Measurements from ENCODE around the gene ARAF.
"Not testable (repeated sequence)": the region's sequence is repeated elsewhere in the genome, so short reads cannot be mapped to it uniquely, and the experiment has no call there.

The ARAF gene

DNA sequence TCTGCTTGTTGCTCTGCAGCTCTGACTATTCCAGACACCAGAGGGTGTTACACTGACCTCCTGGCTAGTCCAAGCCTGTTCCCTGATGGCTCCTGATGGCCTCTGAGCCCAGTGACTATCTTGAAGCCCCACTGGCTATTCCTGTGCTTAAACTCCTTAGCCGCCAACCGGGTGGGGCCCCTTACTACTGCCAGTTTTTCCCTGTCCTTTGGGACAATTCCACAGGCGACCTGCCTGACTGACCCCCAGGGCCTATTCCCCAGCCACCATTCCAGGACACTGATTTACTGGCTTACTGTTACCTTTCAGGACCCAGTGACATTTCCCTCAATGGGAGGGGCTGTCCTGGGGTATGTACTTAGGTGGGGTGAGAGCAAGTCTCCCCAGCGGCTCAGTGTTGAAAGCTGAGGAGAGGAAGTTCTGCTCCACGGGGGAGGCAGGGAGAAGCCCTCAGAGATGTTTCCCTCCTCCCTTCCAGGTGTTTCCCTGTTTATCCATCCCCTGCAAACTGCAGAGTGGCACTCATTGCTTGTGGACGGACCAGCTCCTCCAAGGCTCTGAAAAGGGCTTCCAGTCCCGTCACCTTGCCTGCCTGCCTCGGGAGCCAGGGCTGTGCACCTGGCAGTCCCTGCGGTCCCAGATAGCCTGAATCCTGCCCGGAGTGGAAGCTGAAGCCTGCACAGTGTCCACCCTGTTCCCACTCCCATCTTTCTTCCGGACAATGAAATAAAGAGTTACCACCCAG lies 25.2 kb downstream of the ARAF start:
- DNase-seq (ENCODE audit: low read depth), result no peak

- DNase-seq (ENCODE audit: low read depth), result no peak
These were observed 26.3 kb downstream of the ARAF start for GRCh38 chrX:47587091-47587891.

DNA sequence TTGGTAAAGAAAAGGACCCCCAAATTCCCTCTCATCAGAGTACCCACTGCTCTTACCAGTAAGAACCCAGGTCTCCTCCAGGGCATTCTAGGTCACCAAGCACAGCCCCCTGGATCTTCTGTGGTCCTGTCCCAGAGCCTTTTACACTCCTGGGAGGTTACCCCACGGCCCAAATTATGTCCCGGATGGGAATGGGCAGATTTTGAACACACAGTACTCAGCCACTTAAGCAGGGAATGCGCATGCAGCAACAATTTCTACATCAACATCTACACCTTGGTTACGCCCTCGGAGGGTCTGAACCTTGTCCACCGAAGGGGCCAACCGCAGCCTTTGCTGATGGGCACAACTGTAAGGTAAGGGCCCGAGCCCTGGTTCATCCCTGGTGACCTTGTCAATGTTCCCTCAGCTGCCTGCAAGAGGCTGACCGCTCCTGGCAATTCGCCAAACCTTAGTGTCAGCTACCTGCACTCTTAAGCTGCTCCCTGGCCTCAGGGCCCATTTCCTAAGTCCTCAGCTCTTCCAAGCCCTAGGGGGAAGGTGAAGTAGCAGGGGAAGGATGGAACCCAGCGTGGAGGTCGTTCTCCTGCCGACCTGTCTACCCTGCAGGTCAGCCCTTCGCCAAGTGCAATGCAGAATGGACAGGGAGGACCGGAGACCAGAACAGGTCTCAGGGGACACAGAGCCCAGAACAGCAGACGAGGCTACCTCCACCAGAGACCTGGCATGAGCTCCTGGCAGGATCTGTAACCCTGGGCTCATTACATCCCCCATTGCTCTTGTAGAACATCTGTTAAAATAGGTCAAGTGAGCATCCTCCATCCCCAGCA lies 27.1 kb downstream of the ARAF start:
- DNase-seq (ENCODE audit: low read depth), result no peak

GRCh38 chrX:47590984-47591383 lies 30.0 kb downstream of the ARAF start:
- no peak for DNase-seq (ENCODE audit: low read depth)

DNA sequence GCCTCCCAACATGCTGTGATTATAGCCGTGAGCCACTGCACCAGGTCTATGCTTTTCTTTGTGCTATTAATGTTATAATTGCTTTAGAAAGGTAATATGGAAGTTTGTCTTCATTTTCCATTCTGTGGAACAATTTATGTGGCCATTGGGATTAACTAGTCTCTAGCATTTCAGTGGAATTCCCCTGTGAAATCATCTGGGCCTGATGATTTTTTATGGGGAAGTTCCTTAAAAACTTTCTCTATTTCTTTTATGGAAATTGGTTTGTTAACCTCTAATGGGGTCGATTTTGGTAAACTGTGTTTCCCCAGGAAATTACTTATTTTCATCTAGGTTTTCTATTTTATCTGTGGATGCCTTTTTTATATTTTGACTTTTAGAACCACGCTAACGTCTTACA lies 32.5 kb downstream of the ARAF start:
- DNase-seq (ENCODE audit: low read depth), result no peak

DNA sequence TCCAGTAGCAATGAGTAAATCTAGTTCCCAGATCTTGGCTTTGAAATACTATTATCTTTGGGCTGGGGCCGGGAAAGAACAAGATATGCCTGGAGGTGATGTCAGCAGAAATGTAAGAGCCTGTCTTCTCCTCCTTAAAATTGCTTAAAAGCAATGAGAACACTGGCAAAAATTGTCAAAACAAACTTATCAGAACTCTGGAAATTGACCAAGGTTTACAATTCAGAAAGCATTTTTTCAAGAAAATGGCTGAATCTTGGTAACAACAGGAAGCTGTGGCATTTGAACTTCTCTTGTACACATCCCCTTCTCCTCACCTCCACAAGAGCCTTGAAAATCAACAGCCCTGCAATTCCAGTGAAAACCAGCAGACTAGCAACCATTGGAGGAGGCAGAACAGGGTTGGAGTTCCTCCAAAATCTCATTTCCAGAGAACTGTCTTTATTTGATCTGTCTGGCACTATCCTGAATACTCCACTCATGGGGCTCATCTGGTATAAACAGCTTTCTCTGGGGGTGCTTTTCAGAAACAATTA lies 34.8 kb downstream of the ARAF start:
- no peak for DNase-seq (ENCODE audit: low read depth)

DNA sequence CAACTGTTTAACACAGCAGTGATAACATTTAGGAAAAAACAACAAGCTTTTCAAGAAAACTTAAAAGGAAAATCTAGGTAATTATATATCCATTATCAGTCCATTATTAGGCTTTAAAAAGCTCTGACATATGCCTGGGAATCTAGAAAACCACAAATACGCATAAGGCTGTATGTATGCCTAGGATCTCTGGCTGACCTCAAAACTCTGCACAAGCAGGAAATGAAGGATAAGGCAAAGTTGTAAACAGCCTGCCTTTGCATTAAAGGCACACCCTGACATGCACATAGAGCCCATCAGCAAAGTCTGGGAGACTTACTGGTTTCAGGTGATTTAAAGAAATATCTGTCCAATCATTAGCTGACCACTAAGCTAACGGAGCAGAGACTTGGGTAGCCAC lies 35.3 kb downstream of the ARAF start:
- no peak for DNase-seq (ENCODE audit: low read depth)

DNA sequence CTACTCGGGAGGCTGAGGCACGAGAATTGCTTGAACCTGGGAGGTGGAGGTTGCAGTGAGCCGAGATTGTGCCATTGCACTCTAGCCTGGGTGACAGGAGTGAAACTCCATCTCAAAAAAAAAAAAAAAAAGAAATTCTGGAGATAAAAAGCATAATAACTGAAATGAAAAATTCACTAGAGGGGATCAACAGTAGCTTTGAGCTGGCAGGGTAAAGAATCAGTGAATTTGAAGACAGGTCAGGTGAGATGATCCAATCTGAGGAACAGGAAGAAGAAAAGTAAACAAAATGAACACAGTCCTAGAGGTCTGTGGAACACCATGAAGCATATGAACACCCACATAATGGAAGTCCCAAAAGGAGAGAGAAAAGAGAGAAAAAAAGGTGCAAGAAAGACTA lies 36.2 kb downstream of the ARAF start:
- no peak for DNase-seq (ENCODE audit: low read depth)

DNA sequence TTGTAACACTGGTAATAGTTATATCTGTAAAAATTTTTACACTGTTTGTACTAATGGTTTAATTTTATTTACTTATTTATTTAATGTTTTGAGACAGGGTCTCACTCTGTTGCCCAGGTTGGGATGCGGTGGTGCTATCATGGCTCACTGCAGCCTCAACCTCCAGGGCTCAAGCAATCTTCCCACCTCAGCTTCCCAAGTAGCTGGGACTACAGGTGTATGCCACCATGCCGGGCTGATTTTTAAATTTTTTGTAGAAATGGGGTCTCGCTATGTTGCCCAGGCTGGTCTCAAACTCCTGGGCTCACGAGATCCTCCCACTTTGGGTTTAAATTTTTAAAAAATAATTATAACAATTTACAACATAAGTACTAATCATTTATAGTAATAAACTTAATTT lies 42.1 kb downstream of the ARAF start:
- DNase-seq (ENCODE audit: low read depth), result not testable (repeated sequence)

GRCh38 chrX:47605024-47605423 lies 44.0 kb downstream of the ARAF start:
- no peak for DNase-seq (ENCODE audit: low read depth)

DNA sequence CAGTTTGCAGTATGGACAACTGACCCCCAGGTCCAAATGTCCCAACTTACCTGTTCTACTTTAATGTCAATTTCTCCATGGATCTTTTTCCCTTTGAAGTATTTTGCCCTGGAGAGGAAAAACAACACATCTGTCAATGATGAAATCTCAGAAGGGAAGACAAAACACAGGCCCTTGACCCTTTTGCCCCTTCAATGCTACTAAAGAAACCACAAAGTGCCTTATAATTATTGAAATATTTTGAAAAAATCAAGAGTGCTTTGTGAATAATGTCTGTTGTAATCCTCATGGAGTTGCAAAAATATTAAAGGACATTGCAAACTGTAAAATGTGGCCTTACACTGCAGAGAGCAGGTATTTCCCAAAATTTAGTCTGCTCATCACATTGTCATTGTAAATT lies 46.1 kb downstream of the ARAF start:
- DNase-seq (ENCODE audit: low read depth), result no peak

DNA sequence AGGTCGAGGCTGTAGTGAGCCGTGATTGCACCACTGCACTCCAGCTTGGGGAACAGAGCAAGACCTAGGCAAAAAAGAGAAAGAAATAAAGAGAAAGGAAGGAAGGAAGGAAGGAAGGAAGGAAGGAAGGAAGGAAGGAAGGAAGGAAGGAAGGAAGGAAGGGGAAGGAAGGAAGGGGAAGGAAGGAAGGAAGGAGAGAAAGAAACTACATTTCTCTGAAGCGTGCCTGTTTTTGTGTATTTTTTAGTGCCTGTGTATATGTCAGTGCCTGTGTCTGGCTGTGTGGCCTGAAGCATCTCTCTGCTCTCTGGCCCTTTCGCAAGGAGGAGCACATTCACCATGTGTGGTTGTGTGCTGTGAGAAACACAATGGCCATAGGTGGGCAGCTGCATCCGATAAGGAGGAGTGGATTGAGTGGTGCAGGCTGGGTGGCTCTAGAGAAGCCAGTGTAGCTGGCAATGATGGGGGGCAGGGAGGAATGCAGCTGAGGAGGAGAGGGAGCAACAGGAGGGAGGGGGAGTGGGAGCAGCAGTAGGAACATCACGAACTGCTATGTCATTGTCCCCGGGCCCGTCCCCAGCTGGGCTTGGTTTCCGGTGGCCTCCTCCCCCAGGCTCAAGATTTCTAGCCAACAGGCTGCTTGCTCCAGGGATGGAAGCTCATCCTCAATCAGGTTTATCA lies 47.3 kb downstream of the ARAF start:
- no peak for DNase-seq (ENCODE audit: low read depth)

GRCh38 chrX:47610511-47610910 lies 49.5 kb downstream of the ARAF start:
- no peak for DNase-seq (ENCODE audit: low read depth)

GRCh38 chrX:47611489-47611888 lies 50.5 kb downstream of the ARAF start:
- DNase-seq (ENCODE audit: low read depth), result no peak

- DNase-seq (ENCODE audit: low read depth), result no peak
These were observed 50.9 kb downstream of the ARAF start for GRCh38 chrX:47611926-47612325.

GRCh38 chrX:47612418-47612817 lies 51.4 kb downstream of the ARAF start:
- no peak for DNase-seq (ENCODE audit: low read depth)

DNA sequence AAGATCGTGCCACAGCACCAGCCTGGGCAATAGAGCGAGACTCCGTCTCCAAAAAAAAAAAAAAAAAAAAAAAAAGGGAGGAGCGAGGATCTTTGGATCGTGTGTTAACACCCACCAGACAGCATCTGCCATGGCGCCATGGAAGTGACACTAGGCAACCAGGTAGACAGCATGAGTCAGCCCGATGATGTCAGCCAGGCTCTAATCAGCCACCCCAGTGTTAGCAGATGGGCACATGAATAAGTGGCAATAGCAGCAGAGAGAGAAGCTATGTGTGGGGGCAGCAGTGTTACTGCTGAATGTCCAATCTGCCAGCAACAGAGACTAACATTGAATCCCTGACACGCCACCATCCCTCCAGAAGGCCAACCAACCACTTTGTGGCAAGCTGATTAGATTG lies 52.1 kb downstream of the ARAF start:
- DNase-seq (ENCODE audit: low read depth), result no peak

DNA sequence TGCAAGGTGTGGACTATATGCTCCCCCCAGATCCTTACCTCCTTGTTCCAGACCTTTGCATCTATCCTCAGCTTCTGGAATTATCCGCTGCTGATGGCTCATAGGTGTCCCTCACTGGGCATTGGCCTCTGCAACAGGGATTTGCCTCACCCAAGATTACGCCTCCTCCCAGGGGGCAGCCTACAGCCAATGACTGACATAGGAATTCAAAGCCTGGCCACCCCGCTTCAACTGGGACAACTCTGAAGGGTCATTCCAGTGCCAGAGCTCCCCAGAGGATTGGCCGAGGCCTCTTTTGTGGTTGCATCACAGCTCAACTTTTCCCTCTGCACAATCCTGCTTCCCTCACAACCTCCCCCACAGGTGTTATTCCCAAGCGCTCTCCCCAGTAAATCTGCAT lies 53.6 kb downstream of the ARAF start:
- no peak for DNase-seq (ENCODE audit: low read depth)

DNA sequence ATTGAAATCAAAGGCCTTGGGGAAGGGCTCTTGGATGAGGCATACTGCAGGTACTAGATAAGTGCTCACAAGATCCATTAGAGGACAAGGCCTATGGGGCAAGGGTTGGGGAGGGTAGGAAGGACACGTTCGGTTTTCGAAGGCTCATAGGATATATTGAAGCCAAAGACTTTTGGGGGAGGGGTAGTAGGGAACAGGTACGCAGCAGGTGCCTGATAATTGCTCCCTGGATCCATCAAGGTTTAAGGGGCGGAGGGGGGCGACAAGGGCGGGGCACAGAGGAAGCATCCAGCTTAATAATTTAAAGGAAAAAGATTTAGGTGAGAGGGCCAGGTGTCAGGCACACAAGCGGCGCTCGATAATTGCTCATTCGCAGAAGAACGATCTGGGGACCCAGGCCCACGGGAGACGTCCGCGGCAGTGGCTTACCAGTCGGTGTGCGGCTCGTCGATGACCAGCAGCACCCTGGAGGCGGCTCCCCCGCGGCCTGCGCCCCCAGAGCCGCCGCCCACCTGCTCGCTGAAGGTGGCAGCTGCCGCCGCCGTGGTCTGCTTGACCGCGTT lies 58.0 kb downstream of the ARAF start:
- DNase-seq (ENCODE audit: low read depth), result no peak

GRCh38 chrX:47619486-47620302 lies 58.7 kb downstream of the ARAF start, which contains the start of gene SYN1:
TSS of gene SYN1 (minus strand) at chrX:47619857. CDS start at chrX:47619728, 129 bp downstream.
- peak; percentile 66 for DNase-seq (ENCODE audit: low read depth)

DNA sequence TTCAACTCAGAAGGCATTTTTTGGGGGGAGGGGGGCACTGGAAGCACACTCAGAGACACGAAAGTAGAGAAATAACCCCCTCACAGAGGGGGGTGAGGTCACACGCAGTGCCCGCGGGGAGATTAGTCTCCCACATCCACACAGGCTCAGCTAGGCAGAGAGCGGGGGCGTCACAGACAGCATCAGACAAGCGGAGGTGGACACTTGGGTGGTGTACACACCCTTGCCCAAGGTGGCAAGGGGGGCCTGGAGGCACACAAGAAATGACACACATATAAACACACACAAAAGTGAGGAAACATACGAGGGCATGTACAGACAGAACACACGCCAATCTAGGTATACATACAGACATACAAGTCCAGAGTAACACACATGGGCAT lies 59.3 kb downstream of the ARAF start:
- no peak for DNase-seq (ENCODE audit: low read depth)
